ENCODE data around the gene TOMM20. TPM values are rescaled to one million over a fixed set of nuclear protein-coding genes. Genes with fewer than 3 reads are reported as not detected.

The TOMM20 gene
- total and polyA plus RNA-seq, 2 experiments from 2014 or later: 138 to 159 TPM

DNA sequence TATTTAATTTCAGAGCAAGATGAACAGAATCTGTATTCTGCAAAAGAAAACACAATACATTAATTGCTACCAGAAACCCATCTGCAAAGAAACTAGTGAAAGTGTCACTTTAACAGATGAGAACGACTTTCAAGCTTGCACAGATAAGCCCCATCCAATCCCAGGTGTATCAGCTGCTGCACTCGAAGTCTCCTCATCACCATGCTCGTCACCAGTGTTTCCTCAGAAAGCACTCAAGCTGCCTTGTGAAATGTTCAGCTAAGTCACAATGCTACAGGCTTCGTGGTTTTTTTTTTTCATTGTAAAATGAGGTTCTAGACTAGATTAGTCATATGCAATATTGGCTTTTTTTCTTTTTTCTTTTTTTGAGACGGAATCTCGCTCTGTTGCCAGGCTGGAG is 3.3 kb upstream of the TOMM20 start:
- Mint-ChIP-seq H3K9me3 (no peaks in the 10 kb centered on the region; the same call in 2 of the 3 replicates), H3K27me3 (ENCODE audit: insufficient read depth, low read depth, poor library complexity) (peaks cover 15% of the 10 kb centered on the region), H3K27ac (no peak overlapping the region), H3K36me3 (ENCODE audit: low read depth) (peaks cover 69% of the 10 kb centered on the region), H3K4me1 (peaks cover 9% of the 10 kb centered on the region; the same call in 2 of the 3 replicates), H3K4me3 (no peak overlapping the region)
- no peak overlapping the region for H3K4me2 ChIP-seq
- no peak overlapping the region for H2AFZ ChIP-seq
- peaks cover 17% of the 10 kb centered on the region for H3K79me2 ChIP-seq (replicated peaks; ENCODE audit: insufficient read depth)
- H3K4me3 ChIP-seq: no peak overlapping the region
- TF ChIP-seq NANOG (IDR thresholded peaks at IDR 0.05; ENCODE audit: borderline replicate concordance) (no peak), CREB1 (CRISPR knock-in tag; IDR thresholded peaks at IDR 0.05; ENCODE audit: low read depth) (no peak), JUNB (IDR thresholded peaks at IDR 0.05; ENCODE audit: unreplicated experiment) (no peak), ZNF331 (CRISPR knock-in tag; IDR thresholded peaks at IDR 0.05; ENCODE audit: low read depth) (no peak), ZNF114 (CRISPR knock-in tag; IDR thresholded peaks at IDR 0.05) (no peak), CTCF (conservative IDR thresholded peaks at IDR 0.05; ENCODE audit: low read depth in 2 of 2) (no peak), EZH2phosphoT487 (IDR thresholded peaks at IDR 0.05; ENCODE audit: unreplicated experiment) (no peak), EZH2 (IDR thresholded peaks at IDR 0.05; ENCODE audit: low read depth, unreplicated experiment) (no peak), STAT1 (IDR thresholded peaks at IDR 0.05; ENCODE audit: unreplicated experiment) (no peak), POLR2AphosphoS5 (IDR thresholded peaks at IDR 0.05; ENCODE audit: low read depth) (no peak)
- TF ChIP-seq, protein P1, sequence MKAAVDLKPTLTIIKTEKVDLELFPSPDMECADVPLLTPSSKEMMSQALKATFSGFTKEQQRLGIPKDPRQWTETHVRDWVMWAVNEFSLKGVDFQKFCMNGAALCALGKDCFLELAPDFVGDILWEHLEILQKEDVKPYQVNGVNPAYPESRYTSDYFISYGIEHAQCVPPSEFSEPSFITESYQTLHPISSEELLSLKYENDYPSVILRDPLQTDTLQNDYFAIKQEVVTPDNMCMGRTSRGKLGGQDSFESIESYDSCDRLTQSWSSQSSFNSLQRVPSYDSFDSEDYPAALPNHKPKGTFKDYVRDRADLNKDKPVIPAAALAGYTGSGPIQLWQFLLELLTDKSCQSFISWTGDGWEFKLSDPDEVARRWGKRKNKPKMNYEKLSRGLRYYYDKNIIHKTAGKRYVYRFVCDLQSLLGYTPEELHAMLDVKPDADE (IDR thresholded peaks at IDR 0.05): no peak
- TF ChIP-seq, protein P2, sequence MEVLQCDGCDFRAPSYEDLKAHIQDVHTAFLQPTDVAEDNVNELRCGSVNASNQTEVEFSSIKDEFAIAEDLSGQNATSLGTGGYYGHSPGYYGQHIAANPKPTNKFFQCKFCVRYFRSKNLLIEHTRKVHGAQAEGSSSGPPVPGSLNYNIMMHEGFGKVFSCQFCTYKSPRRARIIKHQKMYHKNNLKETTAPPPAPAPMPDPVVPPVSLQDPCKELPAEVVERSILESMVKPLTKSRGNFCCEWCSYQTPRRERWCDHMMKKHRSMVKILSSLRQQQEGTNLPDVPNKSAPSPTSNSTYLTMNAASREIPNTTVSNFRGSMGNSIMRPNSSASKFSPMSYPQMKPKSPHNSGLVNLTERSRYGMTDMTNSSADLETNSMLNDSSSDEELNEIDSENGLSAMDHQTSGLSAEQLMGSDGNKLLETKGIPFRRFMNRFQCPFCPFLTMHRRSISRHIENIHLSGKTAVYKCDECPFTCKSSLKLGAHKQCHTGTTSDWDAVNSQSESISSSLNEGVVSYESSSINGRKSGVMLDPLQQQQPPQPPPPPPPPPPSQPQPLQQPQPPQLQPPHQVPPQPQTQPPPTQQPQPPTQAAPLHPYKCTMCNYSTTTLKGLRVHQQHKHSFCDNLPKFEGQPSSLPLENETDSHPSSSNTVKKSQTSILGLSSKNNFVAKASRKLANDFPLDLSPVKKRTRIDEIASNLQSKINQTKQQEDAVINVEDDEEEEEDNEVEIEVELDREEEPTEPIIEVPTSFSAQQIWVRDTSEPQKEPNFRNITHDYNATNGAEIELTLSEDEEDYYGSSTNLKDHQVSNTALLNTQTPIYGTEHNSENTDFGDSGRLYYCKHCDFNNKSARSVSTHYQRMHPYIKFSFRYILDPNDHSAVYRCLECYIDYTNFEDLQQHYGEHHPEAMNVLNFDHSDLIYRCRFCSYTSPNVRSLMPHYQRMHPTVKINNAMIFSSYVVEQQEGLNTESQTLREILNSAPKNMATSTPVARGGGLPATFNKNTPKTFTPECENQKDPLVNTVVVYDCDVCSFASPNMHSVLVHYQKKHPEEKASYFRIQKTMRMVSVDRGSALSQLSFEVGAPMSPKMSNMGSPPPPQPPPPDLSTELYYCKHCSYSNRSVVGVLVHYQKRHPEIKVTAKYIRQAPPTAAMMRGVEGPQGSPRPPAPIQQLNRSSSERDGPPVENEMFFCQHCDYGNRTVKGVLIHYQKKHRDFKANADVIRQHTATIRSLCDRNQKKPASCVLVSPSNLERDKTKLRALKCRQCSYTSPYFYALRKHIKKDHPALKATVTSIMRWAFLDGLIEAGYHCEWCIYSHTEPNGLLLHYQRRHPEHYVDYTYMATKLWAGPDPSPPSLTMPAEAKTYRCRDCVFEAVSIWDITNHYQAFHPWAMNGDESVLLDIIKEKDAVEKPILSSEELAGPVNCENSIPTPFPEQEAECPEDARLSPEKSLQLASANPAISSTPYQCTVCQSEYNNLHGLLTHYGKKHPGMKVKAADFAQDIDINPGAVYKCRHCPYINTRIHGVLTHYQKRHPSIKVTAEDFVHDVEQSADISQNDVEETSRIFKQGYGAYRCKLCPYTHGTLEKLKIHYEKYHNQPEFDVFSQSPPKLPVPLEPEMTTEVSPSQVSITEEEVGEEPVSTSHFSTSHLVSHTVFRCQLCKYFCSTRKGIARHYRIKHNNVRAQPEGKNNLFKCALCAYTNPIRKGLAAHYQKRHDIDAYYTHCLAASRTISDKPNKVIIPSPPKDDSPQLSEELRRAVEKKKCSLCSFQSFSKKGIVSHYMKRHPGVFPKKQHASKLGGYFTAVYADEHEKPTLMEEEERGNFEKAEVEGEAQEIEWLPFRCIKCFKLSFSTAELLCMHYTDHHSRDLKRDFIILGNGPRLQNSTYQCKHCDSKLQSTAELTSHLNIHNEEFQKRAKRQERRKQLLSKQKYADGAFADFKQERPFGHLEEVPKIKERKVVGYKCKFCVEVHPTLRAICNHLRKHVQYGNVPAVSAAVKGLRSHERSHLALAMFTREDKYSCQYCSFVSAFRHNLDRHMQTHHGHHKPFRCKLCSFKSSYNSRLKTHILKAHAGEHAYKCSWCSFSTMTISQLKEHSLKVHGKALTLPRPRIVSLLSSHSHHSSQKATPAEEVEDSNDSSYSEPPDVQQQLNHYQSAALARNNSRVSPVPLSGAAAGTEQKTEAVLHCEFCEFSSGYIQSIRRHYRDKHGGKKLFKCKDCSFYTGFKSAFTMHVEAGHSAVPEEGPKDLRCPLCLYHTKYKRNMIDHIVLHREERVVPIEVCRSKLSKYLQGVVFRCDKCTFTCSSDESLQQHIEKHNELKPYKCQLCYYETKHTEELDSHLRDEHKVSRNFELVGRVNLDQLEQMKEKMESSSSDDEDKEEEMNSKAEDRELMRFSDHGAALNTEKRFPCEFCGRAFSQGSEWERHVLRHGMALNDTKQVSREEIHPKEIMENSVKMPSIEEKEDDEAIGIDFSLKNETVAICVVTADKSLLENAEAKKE (CRISPR knock-in tag; IDR thresholded peaks at IDR 0.05): no peak
- H4K20me1 ChIP-seq (replicated peaks; ENCODE audit: insufficient read depth): peaks cover 9% of the 10 kb centered on the region
- 0 out of 2 replicates have a peak, but pooled peaks cover 6% of the 10 kb centered on the region for H3F3A ChIP-seq (replicated peaks; ENCODE audit: low read depth)
- ATAC-seq (no peak), DNase-seq (ENCODE audit: low spot score) (no peak)
- peaks cover 12% of the 10 kb centered on the region for H3K4me1 ChIP-seq (ENCODE audit: insufficient read depth)
- peak overlapping the region; percentile 30; the same call in 1 of the 2 replicates for H3K27ac ChIP-seq (ENCODE audit: low read depth)
- H3K27me3 ChIP-seq (ENCODE audit: insufficient read depth): no peaks in the 10 kb centered on the region
- no peaks in the 10 kb centered on the region for H3K9me2 ChIP-seq (ENCODE audit: insufficient read depth)
- H3K36me3 ChIP-seq (ENCODE audit: insufficient read depth): peaks cover 27% of the 10 kb centered on the region
